CD14-positive monocyte (primary cell): ENCODE data around the gene BCAS1. TPM values are rescaled to one million over a fixed set of nuclear protein-coding genes. Genes with fewer than 3 reads are reported as not detected.

Experiments
- DNase-seq, 3 donors: peaks; one replicate each; pipeline ENCODE4 v3.0.0-alpha.2; 2011 to 2022
- H2AFZ ChIP-seq: 2 replicates; pipeline ENCODE4 v1.6.0; 2012; ENCODE audit warnings: mild to moderate bottlenecking, low read depth, low read length, inconsistent platforms; ENCODE audit not compliant: insufficient read depth, poor library complexity, severe bottlenecking
- H3K27ac ChIP-seq, 2 donors: 1 replicate in 1 of 2; 2 replicates in 1 of 2; pipeline ENCODE4 v1.5.1; 2012 to 2013; ENCODE audit warnings: low read length in 2 of 2, control low read depth in 1 of 2, inconsistent platforms in 1 of 2, low read depth in 1 of 2, mild to moderate bottlenecking in 1 of 2
- H3K27me3 ChIP-seq, 2 donors: one replicate each; pipeline versions ENCODE4 v1.6.0 to v1.6.1; 2011 to 2013; ENCODE audit warnings: low read length in 2 of 2; ENCODE audit not compliant: control insufficient read depth in 2 of 2, insufficient read depth in 2 of 2
- H3K36me3 ChIP-seq, 2 donors: replicated peaks in 1 of 2; 1 replicate in 1 of 2; 2 replicates in 1 of 2; pipeline versions ENCODE4 v1.5.1 to v1.6.1; 2012 to 2013; ENCODE audit warnings: low read length in 2 of 2, control low read depth in 1 of 2, inconsistent platforms in 1 of 2, mild to moderate bottlenecking in 1 of 2; ENCODE audit not compliant: insufficient read depth in 2 of 2, control insufficient read depth in 1 of 2
- H3K4me1 ChIP-seq, 2 donors: 1 replicate in 1 of 2; 2 replicates in 1 of 2; pipeline versions ENCODE4 v1.5.1 to v1.6.1; 2012 to 2013; ENCODE audit warnings: low read length in 2 of 2, control low read depth in 1 of 2, inconsistent platforms in 1 of 2, mild to moderate bottlenecking in 1 of 2, moderate library complexity in 1 of 2; ENCODE audit not compliant: insufficient read depth in 2 of 2, control insufficient read depth in 1 of 2
- H3K4me2 ChIP-seq: replicated peaks from 2 replicates; pipeline ENCODE3; 2012; ENCODE audit warnings: low read length, moderate library complexity, mild to moderate bottlenecking; ENCODE audit not compliant: poor library complexity, severe bottlenecking; ENCODE audit errors: extremely low read depth
- H3K4me3 ChIP-seq, 3 experiments: fragments of 200-600 bp in 1 of 3; sonication (generic) in 1 of 3; replicated peaks in 1 of 3; 1 replicate in 2 of 3; 2 replicates in 1 of 3; pipeline ENCODE4 v1.5.1; 2011 to 2013; ENCODE audit warnings: low read length in 3 of 3, mild to moderate bottlenecking in 3 of 3, control low read depth in 2 of 3, low read depth in 2 of 3, inconsistent platforms in 1 of 3, moderate library complexity in 1 of 3
- H3K79me2 ChIP-seq: 2 replicates; pipeline ENCODE4 v1.6.0; 2012; ENCODE audit warnings: mild to moderate bottlenecking, control low read depth, inconsistent platforms, low read length, moderate library complexity; ENCODE audit not compliant: insufficient read depth
- H3K9ac ChIP-seq: 2 replicates; pipeline ENCODE4 v1.6.0; 2017; ENCODE audit warnings: low read length, mild to moderate bottlenecking; ENCODE audit not compliant: insufficient read depth, poor library complexity, severe bottlenecking
- H3K9me3 ChIP-seq, 2 donors: replicated peaks in 1 of 2; 1 replicate in 1 of 2; 2 replicates in 1 of 2; pipeline versions ENCODE4 v1.5.1 to v1.6.1; 2012 to 2013; ENCODE audit warnings: low read length in 2 of 2, control low read depth in 1 of 2; ENCODE audit not compliant: control insufficient read depth in 1 of 2, insufficient read depth in 1 of 2
- H4K20me1 ChIP-seq: 2 replicates; pipeline ENCODE4 v1.6.0; 2012; ENCODE audit warnings: mild to moderate bottlenecking, low read length, control low read depth, moderate library complexity; ENCODE audit not compliant: insufficient read depth
- H3K27ac Mint-ChIP-seq, 7 donors: one replicate each; pipeline ENCODE4 v1.8.0; 2020; ENCODE audit warnings: mild to moderate bottlenecking in 7 of 7, mixed read lengths in 7 of 7, moderate library complexity in 6 of 7, inconsistent platforms in 2 of 7
- H3K27me3 Mint-ChIP-seq, 3 donors: one replicate each; pipeline ENCODE4 v1.8.0; 2021 to 2022; ENCODE audit warnings: low read depth in 3 of 3, mild to moderate bottlenecking in 3 of 3, mixed read lengths in 3 of 3, moderate library complexity in 3 of 3, inconsistent platforms in 1 of 3
- H3K36me3 Mint-ChIP-seq, 2 donors: one replicate each; pipeline ENCODE4 v1.8.0; 2020; ENCODE audit warnings: mixed read lengths in 2 of 2, inconsistent platforms in 1 of 2, mild to moderate bottlenecking in 1 of 2
- H3K4me1 Mint-ChIP-seq: one replicate; pipeline ENCODE4 v1.8.0; 2020; ENCODE audit warnings: mild to moderate bottlenecking, mixed read lengths
- H3K4me3 Mint-ChIP-seq, 2 donors: one replicate each; pipeline ENCODE4 v1.8.0; 2020; ENCODE audit warnings: mild to moderate bottlenecking in 2 of 2, mixed read lengths in 2 of 2, moderate library complexity in 1 of 2
- H3K9me3 Mint-ChIP-seq, 7 donors: one replicate each; pipeline ENCODE4 v1.8.0; 2020 to 2022; ENCODE audit warnings: mixed read lengths in 7 of 7, mild to moderate bottlenecking in 6 of 7, moderate library complexity in 6 of 7, inconsistent platforms in 2 of 7
- CTCF ChIP-seq: fragments of 200-600 bp; IDR thresholded peaks from one replicate; pipeline ENCODE4 v1.8.0; 2022; ENCODE audit warnings: antibody characterized with exemption, mild to moderate bottlenecking
- WGBS: methylation state at CpG from one replicate; pipeline ENCODE4 v1.1.5; 2013; ENCODE audit warnings: missing lambda C conversion rate; ENCODE audit not compliant: insufficient coverage; 5-methylcytosine and 5-hydroxymethylcytosine counted together
- intact Hi-C, 2 donors: fragments of 100-400 bp; cut with micrococcal nuclease; formaldehyde crosslinking; loops; one replicate each; pipeline versions ENCODE4 v1.15.0 to v1.15.1; 2023
- polyA plus RNA-seq, 3 donors: library from polyadenylated mRNA; depleted of rRNA in 1 of 3; unstranded in 2 of 3; stranded (reverse) in 1 of 3; fragments of 300-500 nt in 2 of 3; fragments of >200 nt in 1 of 3; fragmentation: Illumina TruSeq in 2 of 3; gene quantifications; 1 replicate in 2 of 3; 2 replicates in 1 of 3; pipeline ENCODE4 v1.2.3, GENCODE V29; 2012 to 2021

The BCAS1 gene
- polyA plus RNA-seq, 3 donors, result 0.01 to 0.02 TPM; not detected in 1

GRCh38 chr20:53962388-53962787 lies 108.0 kb downstream of the BCAS1 start:
- H3K9me3 ChIP-seq, result no peaks in the 10 kb centered on the region
- no peaks in the 10 kb centered on the region for H3K4me1 ChIP-seq
- no peak overlapping the region for H3K4me2 ChIP-seq
- no peak overlapping the region for H3K9ac ChIP-seq
- Mint-ChIP-seq H3K9me3 (peaks cover 0 to 3% (median 0%) of the 10 kb centered on the region in 7 donors), H3K4me1 (peaks cover 2% of the 10 kb centered on the region), H3K27me3 (peaks cover 0 to 2% (median 1%) of the 10 kb centered on the region in 3 donors), H3K4me3 (no peak overlapping the region), H3K27ac (no peak overlapping the region), H3K36me3 (no peaks in the 10 kb centered on the region)
- no peaks in the 10 kb centered on the region for H4K20me1 ChIP-seq
- H2AFZ ChIP-seq, result no peak overlapping the region
- H3K27me3 ChIP-seq, result no peaks in the 10 kb centered on the region
- intact Hi-C loops, result no loop called here
- TF ChIP-seq CTCF, result no peak
- DNase-seq, result no peak
- H3K27ac ChIP-seq, result no peak overlapping the region
- H3K79me2 ChIP-seq, result no peaks in the 10 kb centered on the region
- no peak overlapping the region for H3K4me3 ChIP-seq
- no CpG with 5 or more reads among the region's 3 CpGs for WGBS
- H3K36me3 ChIP-seq, result no peaks in the 10 kb centered on the region

DNA sequence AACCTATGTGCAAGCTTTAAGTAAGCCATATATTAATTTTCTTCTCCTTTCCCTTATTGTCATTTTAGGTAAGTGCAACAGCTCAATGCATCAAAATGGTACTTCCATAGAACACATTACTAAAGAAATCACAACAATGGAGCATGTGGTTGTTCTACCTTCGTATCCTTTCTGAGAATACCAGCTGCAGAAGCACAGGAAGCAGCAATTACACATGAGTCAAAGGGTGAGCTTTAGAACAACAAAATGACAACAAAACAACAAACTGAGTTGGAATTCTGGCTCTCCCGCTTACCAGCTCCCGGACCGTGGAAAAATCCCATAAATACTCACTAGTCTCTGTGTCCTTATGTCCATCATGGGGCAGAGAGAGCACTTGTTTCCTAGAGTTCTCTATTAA lies 108.9 kb downstream of the BCAS1 start:
- no peak overlapping the region for H3K4me2 ChIP-seq
- no peaks in the 10 kb centered on the region for H3K27me3 ChIP-seq
- H4K20me1 ChIP-seq, result no peaks in the 10 kb centered on the region
- no peaks in the 10 kb centered on the region for H3K4me1 ChIP-seq
- Mint-ChIP-seq H3K27me3 (peaks cover 0 to 1% (median 1%) of the 10 kb centered on the region in 3 donors), H3K4me1 (peaks cover 2% of the 10 kb centered on the region), H3K36me3 (no peaks in the 10 kb centered on the region), H3K9me3 (peaks cover 0 to 3% (median 0%) of the 10 kb centered on the region in 7 donors), H3K27ac (no peak overlapping the region), H3K4me3 (no peak overlapping the region)
- no peaks in the 10 kb centered on the region for H3K9me3 ChIP-seq
- no peak overlapping the region for H3K9ac ChIP-seq
- DNase-seq, result no peak
- H3K79me2 ChIP-seq, result no peaks in the 10 kb centered on the region
- no peak for TF ChIP-seq CTCF
- no peak overlapping the region for H3K4me3 ChIP-seq
- H2AFZ ChIP-seq, result no peak overlapping the region
- WGBS, result 100% methylated on average over 1 of the region's 4 CpGs
- H3K27ac ChIP-seq, result no peak overlapping the region
- intact Hi-C loops, result no loop called here
- H3K36me3 ChIP-seq, result no peaks in the 10 kb centered on the region
